Measurements from ENCODE around the gene ZSCAN2.
A peak's percentile ranks its signal among the peaks of the same experiment; 100 is the strongest.
"Not testable (repeated sequence)": the region's sequence is repeated elsewhere in the genome, so short reads cannot be mapped to it uniquely, and the experiment has no call there.

Gene ZSCAN2

DNA sequence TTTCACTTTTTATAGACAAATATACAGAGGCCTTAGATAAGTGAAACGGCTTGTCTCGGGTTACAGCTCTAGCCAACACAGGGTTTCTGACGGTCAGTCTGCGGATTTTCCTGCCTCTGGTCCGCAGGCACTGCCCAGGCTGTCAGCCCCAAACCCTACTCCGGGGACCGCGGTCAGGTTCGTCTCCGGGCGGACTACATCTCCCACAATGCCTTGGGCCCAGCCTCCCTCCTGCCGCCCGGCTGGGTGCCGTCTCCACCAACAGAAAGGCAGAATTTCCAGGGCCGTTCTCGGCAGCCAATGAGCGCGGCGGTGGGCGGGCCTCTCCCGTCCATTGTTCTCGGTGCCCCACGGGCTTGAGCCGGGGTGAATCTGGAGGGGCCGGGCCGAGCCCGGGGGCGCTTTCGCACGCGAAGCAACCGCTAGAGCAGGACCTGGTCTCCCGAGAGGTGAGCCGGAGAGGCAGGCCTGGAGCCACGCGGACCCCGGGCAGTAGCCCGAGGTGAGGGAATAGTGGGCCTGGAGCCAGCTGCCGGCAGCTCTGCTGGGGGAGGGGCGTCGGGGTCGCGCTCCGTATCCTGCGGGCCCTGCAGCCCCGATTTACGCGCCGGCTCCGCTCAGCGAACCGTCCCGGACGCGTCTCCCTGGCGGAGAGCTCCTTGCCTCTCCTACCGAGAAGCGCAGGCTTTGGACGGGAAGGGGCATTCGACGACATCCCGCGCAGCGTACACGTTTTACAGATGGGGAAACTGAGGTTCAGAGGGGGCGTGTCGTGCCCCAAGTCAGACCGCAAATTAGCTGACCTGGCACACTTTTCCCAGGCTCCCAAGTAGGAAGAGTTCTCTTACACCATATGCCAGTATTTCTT is at the start of gene ZSCAN2:
TSS of gene ZSCAN2 (plus strand) at position 323 of the 868 bp plus-strand sequence. CDS start 2,919 bp downstream, outside the sequence.
- peak; percentile 90 for DNase-seq

DNA sequence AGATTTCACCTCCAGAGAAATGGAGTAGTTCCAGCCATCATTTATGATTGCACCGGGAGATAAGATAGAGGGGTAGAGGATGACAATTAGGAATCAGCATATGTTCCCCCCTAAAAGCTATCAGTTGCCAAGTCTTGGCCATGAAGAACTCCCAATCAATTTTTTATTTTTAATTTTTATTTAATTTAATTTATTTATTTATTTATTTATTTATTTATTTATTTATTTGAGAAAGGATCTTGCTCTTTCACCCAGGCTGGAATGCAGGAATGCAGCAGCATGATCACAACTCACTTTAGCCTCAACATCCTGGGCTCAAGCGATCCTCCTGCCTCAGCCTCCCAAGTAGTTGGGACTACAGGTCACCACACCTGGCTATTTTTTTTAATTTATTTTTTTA is 49.2 kb upstream of the ZSCAN2 start:
- not testable (repeated sequence) for DNase-seq

DNA sequence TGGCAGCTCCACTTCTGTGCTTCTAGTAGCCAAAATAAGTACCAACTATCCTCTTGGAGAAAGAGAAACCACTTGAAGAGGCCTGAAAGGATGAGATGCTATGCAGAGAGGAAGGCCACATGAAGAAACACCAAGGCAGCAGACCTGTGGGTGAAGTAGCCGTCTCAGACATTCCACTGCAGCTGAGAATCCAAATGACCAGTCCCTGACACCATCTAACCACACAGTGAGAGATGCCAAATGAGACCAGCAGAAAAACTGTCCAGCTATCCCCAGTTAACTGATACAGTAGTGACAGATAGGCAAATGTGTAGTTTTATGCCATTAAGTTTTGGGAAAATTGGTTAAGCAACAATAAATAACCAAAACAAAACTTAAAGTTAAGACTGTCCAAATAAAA is 47.9 kb upstream of the ZSCAN2 start:
- no peak for DNase-seq

DNA sequence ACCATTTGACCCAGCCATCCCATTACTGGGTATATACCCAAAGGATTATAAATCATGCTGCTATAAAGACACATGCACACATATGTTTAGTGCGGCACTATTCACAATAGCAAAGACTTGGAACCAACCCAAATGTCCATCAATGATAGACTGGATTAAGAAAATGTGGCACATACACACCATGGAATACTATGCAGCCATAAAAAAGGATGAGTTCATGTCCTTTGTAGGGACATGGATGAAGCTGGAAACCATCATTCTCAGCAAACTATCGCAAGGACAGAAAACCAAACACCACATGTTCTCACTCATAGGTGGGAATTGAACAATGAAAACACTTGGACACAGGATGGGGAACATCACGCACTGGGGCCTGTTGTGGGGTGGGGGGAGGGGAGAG is 44.1 kb upstream of the ZSCAN2 start:
- not testable (repeated sequence) for DNase-seq

DNA sequence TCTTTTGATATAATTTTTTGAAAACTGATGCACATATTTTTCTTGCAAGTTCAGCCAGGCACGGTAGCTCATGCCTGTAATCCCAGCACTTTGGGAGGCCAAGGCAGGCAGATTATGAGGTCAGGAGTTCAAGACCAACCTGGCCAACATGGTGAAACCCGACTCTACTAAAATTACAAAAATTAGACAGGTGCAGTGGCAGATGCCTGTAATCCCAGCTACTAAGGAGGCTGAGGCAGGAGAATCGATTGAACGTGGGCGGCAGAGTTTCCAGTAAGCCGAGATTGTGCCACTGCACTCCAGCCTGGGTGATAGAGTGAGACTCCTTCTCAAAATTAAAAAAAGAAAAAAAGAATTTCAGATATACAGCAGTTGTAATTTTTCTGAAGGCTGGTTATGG is 32.8 kb upstream of the ZSCAN2 start:
- DNase-seq: not testable (repeated sequence)

DNA sequence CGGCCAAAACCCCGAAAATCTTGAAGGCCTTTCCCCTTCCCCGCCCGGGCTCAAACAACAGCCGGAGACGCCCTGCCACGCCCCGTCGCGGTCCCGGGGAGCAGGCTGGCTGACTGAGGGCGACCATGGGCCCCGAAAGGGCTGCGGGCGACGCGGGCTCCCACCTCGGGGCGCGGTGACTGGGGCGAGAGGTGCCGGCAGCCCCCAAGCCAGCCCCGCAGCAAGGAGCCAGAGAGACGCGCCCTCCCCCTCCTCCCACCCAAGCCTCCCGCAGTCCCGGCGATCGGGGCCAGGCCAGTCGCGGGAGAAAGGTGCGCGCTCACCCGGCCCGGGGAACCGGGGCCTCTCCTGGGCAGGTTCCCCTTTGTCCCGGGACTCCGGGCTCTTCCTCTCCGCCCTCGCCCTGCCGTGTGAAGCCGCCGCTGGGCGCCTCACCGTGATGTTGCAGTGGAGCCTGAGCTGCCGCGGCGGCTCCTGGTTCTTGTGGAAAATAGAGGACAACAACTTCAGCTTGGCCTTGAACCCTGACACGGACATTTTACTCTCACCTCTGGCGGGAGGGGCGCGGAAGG is 30.6 kb upstream of the ZSCAN2 start:
- DNase-seq: no peak

DNA sequence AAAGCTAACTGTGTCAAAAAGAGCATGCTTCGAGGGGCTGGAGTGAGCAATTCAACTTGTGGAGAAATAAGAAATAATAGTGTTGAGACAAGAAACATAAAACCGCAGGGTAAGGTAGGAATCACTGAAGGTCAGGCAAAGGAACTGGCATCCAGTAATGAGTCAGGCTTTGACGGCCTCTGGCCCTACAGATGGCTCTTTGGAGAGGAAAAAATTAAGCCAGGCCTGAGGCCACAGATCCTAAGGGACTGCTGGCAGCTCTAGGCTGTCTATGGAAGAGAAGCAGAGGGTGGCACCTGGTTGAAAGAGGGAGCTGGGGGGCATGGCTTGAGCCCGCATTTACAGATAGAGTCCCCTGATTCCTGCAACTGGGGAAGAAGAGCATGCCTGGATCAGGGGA is 28.6 kb upstream of the ZSCAN2 start:
- DNase-seq: no peak

DNA sequence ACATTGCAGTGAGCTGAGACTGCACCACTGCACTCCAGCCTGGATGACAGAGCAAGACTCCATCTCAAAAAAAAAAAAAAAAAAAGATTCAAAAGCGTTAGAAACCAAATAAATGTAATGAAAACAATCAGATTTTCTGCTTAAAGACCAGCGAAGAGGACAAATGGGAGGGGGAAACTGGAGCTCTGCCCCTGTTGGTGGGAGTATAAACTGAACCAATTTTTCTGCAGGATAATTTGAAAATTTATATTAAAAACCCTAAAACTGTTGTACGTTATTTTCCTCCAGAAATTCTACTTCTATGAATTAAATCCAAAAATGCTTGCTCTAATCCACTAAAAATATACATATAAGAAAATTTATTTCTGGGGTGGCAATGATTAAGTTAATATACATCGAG is 25.3 kb upstream of the ZSCAN2 start:
- DNase-seq: no peak

DNA sequence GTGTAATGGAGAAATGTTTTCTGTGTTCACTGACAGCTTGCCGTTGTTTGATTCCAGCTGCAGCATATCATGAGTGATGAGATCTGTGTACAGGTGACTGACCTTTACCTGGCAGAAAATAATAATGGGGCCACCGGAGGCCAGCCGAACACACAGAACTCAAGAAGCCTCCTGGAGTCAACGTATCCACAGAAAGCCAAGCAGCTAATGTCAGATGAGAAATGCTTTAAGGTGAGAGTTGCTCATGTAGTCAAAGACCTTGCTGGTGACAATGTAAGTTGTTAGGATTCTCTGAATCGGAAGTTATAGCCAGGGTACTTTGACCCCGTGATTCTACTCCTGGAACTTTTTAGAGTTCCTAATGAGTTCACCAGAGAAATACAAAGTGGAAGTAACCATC is 22.9 kb upstream of the ZSCAN2 start:
- DNase-seq: not testable (repeated sequence)

DNA sequence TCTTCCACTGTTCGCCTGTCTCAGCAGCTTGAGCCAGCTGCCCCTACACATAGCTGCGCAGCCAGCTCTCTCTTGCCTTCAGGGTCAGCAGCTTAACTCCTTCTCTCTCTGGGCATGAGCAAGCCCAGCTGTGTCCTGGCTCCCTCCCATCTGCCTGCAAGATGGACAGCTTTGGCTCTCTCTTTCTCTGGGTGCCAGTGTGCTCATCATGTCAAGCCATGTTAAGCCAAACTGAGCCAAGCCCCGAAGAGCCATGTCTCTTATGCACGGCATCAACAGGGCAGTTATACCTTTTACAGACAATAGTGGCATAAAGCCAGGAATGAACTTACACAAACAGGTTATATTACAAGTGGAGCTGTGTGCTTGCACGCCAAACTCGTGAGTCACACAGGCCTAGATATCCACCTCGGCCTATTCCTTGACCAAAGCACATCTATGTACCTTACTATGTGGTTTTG is 21.5 kb upstream of the ZSCAN2 start:
- not testable (repeated sequence) for DNase-seq

DNA sequence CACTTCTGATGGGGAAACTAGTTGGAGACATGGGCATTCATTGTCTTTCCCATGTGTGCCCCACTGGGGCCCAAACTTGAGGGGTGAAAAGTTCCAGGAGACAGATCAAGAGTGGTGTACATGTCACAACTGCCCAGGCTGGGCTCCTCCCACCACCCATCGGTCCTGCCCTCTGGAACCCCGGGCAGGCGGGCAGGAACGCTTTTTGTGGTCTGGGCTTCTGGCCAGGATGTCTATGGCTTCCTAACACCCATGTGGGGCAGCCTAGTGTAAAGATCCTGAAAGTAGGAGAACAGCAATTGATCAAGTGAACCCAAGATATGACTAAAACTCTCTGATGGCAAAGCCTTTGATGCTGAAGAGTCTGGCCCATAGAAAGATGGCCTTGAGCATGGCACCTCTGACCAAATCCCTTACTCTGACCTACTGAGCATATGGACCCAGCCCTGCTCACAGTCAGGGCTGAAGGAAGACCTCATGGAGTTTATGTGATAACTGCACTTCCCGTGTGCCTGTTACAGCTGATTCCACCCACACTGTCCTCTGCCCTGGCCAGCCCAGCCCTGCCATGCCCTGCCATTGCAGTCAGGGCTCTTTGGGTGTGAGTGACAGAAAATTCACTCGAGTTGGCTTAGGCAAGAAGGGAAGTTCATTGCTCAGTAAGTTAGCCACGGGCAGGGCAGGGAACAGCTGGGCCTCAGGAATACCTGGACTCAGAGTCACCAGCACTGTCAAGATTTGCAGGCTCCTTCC is 19.0 kb upstream of the ZSCAN2 start:
- DNase-seq: not testable (repeated sequence)

DNA sequence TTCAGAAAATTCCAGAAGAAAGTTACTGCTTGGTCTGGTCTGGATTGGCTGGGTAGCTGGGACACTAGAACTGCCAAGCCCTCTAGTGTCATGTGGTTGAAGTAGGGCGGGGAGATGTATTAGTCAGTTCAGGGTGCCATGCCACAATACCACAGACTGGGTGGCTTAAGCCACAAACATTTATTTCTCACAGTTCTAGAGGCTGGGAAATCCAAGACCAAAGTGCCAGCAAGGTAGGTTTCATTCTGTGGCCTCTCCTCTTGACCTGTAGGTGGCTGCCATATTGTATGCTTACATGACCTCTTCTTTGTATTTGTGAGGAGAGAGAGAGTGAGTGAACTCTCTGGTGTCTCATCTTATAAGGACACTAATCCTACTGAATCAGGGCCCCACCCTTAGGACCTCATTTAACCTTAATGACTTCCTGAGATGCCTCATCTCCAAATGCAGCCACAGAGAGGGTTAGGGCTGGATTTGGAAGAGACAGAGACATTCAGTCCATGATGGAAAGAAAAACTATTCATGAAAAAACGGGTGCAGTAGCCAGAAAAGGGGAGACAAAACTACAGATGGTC is 18.1 kb upstream of the ZSCAN2 start:
- DNase-seq: no peak

DNA sequence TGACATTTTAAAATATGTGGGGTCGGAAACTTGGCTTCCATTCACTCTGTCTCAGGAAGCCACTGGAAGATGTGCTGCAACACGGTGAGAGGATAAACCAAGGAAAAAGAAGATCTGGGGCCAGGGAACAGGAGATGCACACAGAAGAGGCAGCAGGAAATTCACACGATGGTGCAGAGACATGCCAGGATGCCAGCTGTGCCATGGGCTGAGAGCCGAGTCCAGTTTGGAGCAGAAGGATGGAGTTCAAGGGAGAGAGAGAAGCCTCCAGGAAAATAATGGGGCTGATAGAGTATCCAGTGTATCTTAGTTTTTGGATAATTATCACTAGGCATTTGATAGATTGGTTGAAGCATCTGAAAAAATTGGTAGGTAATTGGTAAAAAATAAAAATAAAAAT is 16.9 kb upstream of the ZSCAN2 start:
- DNase-seq: not testable (repeated sequence)

DNA sequence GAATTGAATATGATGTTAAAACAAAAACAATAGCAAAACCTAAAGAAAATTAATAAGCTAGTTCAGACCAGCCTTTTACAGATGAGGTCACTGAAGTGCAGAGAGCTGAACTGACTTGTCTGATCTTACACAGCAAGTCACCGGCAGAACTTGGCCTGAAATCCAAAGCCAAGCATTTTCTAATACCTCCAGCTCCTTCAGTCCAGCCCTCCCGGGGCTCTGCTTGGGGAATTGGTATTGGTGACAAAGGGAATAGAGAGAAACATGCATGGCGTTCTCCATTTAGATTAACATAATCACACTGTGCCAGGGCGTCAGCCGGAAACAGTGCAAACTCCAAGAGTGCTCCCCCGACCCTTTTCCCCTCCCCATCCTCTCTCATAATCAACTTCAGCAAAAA is 14.1 kb upstream of the ZSCAN2 start:
- DNase-seq: no peak

DNA sequence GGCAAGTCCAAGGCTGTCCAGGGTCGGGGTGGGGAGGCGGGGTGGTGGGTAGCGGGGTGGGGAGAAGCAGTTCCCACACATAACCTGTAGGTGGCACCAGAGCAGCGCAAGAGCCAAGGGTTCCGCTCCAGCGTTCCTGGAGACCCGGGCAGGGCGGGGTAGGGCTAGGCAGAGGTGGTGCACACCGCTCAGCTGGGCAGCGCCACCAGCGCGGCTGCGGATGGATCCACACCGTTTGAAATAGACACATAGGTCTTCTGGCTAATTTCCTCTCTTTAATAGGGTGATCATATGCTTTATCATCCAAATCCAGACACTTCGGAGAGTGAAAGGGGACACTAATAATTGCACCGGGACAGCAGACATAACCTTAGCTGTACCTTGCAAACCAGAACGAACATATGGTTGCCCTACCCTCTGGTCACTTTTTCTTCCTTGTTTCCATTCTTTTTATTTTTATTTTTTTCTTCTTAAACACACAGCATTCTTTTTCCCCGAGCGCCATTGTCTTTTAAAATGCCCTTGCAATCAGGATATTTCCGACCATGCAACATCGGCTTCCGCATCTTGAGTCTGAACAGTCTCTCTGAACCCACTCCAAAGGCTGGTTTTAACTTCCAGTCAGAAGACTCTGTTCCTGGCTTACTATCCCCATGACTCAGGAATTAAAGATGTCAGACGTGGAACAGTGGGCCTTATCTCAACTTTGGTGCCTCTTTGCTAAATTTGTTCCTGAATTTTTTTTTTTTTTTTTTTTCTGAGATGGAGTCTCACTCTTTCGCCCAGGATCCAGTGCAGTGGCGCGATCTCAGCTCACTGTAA is 12.5 kb upstream of the ZSCAN2 start:
- DNase-seq: peak; percentile 78

DNA sequence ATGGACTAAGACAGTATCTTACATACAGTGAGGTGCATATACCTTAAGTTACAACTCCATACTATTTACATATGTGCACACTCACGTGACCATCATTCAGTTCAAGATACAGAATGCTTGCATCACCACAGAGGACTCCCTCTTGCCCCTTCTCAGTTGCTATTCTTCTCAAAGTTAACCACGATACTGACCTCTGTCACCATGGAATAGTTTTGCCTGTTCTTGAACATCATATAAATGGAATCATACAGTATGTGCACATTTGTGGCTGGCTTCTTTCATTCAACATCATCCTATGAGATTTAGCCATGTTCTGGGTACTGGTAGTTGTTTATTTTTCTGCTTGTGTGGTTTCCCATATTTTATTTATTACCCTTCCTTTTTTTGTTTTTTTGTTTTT is 10.4 kb upstream of the ZSCAN2 start:
- DNase-seq: no peak

DNA sequence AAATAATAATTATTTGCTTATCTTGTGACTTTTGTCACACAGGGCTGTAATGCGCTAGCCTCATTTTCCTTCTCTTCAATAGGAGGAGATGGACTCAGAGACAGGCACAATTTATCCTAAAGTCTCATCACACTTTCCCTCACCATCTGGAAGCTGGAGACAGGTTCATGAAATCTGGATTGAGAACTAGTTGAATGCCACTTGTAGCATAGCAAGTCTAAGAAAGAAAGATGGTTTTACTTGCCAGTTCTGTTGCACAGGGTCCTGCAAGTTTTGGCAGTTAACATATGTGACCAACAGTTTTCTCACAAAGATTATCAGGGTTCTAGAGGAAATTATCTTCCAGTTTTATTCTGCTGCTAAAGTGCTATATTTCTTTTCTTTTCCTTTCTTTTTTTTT is 9.0 kb upstream of the ZSCAN2 start:
- DNase-seq: no peak

DNA sequence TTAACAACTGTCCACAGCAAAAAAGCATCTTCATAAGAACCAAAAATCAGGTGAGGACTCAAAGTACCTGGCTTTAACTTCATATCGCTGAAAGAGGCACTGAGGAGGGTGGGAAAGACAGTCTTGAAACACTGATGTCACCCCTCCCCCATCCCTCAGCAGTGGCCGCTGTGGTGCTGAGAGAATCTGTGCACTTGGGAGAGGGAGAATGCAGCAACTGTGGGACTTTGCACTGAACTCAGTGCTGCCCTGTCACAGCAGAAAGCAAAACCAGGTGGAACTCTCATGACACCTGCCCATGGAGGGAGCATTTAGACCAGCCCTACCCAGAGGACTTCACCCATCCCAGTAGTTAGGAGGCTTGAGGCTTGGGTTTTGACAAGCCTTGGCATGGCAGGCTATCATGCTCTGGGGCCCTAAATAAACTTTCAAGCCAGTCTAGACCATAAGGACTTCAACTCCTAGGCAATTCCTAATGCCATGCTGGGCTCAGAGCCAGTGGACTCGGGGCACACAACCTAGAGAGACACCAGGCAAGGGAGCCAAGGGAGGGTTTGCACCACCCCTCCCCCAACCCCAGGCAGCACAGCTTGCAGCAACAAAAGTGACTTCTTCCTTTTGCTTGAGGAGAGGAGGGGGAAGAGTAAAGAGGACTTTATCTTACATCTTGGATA is 6.1 kb upstream of the ZSCAN2 start:
- DNase-seq: no peak

DNA sequence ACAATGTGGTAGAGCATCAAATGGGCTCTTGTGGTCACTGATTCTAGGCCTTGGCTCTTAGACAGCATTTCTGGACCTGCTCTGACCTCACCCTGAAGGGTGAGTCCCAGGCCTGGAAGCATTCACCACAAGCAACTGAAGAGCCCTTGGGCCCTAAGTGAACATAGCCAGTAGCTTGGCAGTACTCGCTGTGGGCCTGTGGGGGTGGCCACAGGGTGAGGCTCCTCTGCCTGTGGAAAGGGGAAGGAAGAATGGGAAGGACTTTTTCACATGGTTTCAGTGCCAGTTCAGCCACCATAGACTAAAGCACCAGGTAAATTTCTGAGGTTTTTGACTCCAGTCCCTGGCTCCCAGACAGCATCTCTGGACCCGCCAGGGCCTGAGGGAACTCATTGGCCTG is 5.1 kb upstream of the ZSCAN2 start:
- no peak for DNase-seq

DNA sequence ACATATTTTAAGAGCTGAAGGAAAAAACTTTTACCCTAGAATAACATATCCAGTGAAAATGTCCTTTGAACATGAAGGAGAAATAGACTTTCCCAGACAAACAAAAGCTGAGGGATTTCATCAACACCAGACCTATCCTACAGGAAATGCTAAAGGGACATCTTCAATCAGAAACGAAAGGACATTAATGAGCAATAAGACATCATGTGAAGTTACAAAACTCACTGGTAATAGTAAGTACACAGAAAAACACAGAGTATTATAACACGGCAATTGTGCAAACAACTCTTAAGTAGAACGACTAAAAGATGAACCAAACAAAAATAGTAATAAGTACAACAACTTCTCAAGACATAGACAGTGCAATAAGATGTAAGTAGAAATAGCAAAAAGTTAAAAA is 3.5 kb upstream of the ZSCAN2 start:
- DNase-seq: no peak

DNA sequence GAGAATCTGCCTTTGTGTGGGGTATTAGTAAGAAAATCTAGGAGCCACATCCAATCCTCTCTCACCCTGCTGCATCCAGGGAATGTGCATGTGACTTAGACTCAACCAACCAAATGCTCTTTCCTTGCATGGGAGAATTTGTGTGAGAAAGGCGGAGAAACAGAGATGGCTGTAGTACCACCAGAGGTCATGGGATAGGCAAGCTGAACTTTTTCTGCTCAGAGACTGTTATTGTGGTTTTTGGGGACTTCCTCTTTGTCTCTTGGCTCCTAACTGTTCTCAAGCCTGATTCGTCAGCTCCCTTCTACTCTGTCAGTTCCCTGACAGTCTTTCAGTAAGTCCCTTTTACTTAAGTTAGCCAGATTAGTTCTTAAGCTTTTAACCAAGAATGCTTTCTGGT is 2.6 kb upstream of the ZSCAN2 start:
- DNase-seq: no peak

DNA sequence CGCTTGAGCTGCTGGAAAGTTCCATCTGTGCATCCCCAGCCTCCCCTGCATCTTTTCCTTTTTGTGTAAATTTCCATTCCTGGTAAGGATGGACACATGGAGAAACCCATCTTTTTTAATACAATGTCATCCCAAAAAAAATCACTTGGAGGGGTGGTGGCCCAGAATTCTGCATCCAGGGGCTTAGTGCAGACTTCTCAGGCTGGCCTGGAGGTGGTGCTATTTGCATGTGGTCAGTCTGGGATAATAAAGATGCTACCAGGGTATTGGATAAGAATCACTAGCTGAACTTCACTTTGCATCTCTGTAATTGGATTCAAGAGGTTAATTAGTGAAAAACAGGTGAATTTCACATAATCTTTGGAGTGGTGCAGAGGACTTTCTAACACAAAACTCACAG is 1.8 kb upstream of the ZSCAN2 start:
- peak; percentile 25 for DNase-seq

Measured in NCI-H774 (cell line).